Prostate gland (tissue), 2 donors: Measurements from ENCODE around the gene BICDL1.

Experiments
- POLR2A ChIP-seq: fragments of 450-650 bp; IDR thresholded peaks from one replicate; pipeline ENCODE4 v1.6.1; 2016; ENCODE audit warnings: antibody characterized with exemption, mild to moderate bottlenecking
- TF ChIP-seq, protein P1 (sequence below), 4 experiments: fragments of 200-600 bp in 2 of 4; fragments of 450-650 bp in 2 of 4; sonication (generic) in 2 of 4; IDR thresholded peaks; 1 replicate in 3 of 4; 2 replicates in 1 of 4; pipeline ENCODE4 v1.5.1; 2016 to 2019; ENCODE audit warnings: antibody characterized with exemption in 4 of 4, mild to moderate bottlenecking in 2 of 4, moderate library complexity in 2 of 4

DNA sequence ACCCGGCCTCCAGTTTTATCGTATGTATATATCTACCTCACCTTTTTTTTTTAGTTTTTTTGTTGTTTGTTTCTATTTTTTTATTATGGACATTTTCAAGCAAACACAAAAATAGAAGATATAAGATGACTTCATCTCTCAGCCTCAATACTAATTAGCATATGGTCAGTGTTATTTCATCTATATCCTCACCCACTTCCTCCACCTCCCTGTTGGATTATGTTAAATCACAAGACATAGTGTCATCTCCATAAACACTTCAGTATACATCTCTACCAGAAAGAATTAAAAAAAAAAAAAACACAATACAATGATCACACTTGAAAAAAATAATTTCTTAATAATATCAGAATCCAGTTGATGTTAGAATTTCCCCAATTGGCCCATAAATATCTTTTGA lies 92.6 kb downstream of the BICDL1 start:
- no peak for TF ChIP-seq POLR2A
- TF ChIP-seq, protein P1, sequence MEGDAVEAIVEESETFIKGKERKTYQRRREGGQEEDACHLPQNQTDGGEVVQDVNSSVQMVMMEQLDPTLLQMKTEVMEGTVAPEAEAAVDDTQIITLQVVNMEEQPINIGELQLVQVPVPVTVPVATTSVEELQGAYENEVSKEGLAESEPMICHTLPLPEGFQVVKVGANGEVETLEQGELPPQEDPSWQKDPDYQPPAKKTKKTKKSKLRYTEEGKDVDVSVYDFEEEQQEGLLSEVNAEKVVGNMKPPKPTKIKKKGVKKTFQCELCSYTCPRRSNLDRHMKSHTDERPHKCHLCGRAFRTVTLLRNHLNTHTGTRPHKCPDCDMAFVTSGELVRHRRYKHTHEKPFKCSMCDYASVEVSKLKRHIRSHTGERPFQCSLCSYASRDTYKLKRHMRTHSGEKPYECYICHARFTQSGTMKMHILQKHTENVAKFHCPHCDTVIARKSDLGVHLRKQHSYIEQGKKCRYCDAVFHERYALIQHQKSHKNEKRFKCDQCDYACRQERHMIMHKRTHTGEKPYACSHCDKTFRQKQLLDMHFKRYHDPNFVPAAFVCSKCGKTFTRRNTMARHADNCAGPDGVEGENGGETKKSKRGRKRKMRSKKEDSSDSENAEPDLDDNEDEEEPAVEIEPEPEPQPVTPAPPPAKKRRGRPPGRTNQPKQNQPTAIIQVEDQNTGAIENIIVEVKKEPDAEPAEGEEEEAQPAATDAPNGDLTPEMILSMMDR (IDR thresholded peaks at IDR 0.05), result no peak
